T-helper 2 cell (primary cell): ENCODE measurements around the gene TRIM10.
"Not testable (repeated sequence)": the region's sequence is repeated elsewhere in the genome, so short reads cannot be mapped to it uniquely, and the experiment has no call there.

Experiments
- DNase-seq, 5 experiments: peaks; one replicate each; pipeline versions ENCODE4 v3.0.0 to v3.0.0-alpha.2; 2012 to 2022

The TRIM10 gene

DNA sequence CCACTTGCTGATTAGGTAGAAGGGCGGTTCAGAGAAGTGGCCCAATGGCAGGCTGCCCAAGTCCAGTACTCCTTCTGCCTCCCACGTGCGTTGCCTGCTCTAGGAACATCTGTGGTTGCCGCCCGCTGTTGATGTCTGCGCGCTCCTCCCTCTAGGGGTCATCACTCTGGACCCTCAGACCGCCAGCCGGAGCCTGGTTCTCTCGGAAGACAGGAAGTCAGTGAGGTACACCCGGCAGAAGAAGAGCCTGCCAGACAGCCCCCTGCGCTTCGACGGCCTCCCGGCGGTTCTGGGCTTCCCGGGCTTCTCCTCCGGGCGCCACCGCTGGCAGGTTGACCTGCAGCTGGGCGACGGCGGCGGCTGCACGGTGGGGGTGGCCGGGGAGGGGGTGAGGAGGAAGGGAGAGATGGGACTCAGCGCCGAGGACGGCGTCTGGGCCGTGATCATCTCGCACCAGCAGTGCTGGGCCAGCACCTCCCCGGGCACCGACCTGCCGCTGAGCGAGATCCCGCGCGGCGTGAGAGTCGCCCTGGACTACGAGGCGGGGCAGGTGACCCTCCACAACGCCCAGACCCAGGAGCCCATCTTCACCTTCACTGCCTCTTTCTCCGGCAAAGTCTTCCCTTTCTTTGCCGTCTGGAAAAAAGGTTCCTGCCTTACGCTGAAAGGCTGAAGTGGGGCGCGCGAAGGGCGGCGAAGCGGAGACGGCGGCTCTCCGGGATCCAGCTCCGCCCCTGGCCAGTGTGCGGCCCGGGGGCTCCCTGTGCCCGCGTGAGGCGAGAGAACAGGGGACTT, 10.9 kb upstream of the TRIM10 start:
- DNase-seq: no peak

GRCh38 chr6:30169658-30170614, 8.9 kb upstream of the TRIM10 start:
- DNase-seq: peak in 1 of 5 experiments; percentile 50

DNA sequence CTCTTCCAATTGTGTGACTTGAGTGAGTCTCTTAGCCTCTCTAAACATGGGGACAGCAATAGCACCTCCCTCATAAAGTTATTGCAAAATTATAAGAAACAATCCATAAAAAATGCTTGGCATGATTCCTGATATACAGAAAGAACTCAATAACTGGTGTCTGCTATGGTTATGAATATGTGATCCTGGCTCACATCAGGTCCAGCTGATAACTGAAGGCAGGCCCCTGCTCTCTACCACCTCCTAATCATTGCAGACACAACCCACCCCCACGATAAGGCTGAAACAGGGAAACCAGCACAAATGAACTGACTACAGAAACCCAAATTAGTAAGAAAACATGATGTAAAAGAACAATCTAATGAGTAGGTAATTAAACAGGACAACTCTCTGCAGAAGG, 7.7 kb upstream of the TRIM10 start:
- no peak for DNase-seq

DNA sequence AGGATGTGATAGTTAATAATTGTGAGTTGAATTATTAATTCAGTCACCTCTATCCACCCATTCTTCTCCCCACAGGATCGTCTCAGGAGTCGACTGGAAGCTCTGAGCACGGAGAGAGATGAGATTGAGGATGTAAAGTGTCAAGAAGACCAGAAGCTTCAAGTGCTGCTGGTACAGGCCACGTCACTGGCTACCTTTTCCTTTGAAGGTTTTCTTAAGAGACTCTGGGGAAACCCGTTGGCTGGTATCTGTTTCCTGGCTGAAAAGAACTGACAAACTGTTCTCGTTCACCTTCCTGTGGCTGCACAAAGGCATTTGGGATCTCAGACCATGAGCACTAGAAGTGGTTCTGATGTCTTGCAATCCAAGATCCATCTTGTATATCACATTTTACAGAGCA, 6.1 kb upstream of the TRIM10 start:
- peak in 1 of 5 experiments; percentile 55 for DNase-seq

DNA sequence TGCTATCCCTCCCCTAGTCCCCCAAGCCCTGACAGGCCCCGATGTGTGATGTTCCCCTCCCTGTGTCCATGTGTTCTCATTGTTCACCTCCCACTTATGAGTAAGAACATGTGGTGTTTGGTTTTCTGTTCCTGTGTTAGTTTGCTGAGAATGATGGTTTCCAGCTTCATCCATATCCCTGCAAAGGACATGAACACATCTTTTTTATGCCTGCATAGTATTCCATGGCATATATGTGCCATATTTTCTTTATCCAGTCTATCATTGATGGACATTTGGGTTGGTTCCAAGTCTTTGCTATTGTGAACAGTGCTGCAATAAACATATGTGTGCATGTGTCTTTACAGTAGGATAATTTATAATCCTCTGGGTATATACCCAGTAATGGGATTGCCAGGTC, 4.2 kb upstream of the TRIM10 start:
- DNase-seq: not testable (repeated sequence)

DNA sequence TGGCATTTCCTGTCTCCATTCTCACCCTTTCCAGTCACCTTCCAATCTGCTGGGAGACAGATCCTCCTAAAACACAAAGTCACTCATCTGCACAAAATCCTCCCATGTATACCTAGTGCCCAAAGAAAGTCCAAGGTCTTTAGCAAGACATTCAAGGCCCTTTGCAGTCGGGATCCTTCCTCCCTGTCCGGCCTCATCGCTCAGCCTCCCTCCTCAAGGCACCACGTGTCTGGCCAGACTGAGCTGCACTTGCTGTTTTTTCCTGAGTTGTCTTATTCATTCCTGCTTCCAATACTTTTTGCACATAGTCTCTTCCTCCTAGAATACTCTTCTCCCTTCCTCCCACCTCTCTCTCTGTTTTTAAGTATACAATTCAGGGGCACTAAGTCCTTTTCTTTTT, 3.7 kb upstream of the TRIM10 start:
- no peak for DNase-seq

- no peak for DNase-seq
These were observed 3.1 kb upstream of the TRIM10 start for GRCh38 chr6:30163918-30164654.

GRCh38 chr6:30163090-30163917, 2.3 kb upstream of the TRIM10 start, which contains the start of gene TRIM15:
Gene TRIM15 (plus strand): TSS chr6:30163546. CDS start chr6:30163685, 139 bp downstream.
- peak in 2 of 5 experiments; percentile 17 to 18 for DNase-seq

DNA sequence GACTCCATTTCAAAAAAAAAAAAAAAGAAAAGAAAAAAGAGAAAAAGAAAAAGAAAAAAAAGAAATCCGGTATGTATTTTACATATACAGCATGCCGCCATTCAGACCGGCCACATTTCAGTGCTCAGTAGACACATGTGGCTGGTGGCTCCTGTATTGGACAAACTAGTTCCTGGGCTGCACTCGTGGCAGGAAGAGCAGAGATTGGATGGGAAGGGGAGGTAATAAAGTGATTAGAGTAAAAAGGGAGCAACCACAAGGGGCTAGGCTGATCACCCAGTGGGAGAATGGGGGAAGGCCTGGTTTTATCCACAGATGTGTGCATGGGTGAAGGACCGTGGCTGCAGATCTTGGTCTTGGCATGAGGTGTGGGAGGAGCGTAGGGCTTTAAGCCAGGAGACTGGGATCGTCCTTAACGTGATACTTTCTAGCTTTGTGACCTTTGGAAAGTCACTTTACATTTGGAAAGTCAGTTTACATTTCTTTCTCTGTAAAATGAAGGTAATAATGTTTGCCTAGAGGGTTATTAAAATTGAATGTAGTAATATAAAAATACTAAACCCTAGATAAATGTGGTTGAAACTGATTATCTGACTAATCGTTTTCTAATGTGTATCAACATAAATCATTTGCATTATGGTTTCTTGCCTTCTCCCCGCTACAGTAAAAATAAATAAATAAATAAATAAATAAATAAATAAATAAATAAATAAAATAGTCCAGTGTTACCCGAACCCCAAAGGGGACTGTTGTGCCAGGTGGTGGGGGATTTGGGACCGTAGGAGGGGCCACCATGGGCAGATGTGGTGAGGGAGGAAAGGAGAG, 1.5 kb upstream of the TRIM10 start:
- DNase-seq: no peak

DNA sequence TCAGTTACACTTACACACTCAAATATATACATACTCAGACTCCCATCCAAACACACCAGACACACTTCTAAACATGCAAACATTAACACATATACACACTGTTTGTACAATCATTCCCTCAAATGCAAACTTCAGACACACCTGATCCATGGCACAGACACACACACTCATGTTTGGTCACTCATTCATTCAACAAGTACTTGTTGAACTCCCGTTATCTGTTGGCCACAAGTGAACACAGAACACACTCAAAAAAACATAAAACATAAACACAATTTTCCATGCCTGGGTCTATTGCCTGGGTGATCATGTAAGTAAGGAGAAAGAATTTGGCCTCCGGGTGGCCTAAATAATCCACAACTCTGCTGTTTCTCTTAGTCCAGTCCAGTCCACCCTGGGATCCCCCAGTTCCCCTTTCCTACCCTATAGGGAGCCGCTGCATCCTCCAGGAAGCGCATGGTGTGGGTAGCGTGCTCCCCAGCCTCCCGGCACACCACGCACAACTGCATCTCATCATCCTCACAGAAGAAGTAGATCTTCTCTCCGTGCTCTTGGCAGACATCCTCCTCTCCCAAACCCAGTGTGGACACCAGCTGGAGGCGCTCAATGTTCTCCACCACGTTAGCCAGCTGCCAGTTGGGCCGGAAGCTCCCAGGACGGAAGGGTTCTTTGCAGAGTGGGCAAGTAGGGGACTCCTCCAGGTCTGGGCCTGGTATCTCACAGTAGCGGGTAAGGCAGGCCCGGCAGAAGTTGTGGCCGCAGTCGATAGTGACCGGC, 815 bp downstream of the TRIM10 start:
- no peak for DNase-seq

- DNase-seq: peak in 1 of 5 experiments; percentile 17
These were observed 2.5 kb downstream of the TRIM10 start for GRCh38 chr6:30158475-30159040.

- no peak for DNase-seq
These were observed 3.0 kb downstream of the TRIM10 start for GRCh38 chr6:30157999-30158398.

- DNase-seq: no peak
These were observed 3.4 kb downstream of the TRIM10 start for GRCh38 chr6:30157581-30157980.

DNA sequence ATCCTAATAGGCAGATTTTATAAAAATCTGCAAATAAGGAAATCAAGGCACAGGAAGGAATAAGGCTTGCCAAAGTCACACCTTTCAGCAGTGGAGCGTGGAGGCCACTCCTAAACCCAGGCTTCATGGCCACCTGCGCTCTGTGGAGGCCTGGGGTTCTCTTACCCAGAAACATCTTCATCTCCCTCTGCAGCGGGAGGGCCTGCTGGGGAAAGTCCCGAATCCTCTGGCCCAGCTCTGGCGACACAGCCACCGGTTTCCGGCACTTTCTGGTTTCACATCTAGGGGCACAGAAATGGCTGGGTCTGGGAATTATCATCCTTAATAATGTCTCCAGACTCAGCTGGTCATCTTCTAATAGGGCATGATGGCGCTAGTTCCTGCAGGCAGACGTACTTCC, 4.2 kb downstream of the TRIM10 start:
- no peak for DNase-seq

DNA sequence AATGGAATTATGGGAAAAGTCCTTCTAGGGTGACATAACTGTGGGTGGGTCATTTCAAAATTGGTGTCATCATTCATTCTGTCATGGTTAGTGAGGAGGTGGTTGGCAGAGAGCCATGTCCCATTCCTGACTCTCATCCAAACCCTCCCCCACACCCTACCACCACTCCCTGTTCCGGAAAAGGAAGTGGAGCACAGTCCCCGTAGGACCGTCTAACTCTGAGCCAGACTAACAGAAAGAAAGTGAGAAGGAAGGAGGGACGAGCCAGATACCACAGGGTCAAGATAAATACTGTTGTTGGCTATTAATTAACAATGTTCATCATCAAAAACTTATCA, 4.8 kb downstream of the TRIM10 start:
- no peak for DNase-seq

- DNase-seq: no peak
These were observed 5.3 kb downstream of the TRIM10 start for GRCh38 chr6:30155520-30156261.

DNA sequence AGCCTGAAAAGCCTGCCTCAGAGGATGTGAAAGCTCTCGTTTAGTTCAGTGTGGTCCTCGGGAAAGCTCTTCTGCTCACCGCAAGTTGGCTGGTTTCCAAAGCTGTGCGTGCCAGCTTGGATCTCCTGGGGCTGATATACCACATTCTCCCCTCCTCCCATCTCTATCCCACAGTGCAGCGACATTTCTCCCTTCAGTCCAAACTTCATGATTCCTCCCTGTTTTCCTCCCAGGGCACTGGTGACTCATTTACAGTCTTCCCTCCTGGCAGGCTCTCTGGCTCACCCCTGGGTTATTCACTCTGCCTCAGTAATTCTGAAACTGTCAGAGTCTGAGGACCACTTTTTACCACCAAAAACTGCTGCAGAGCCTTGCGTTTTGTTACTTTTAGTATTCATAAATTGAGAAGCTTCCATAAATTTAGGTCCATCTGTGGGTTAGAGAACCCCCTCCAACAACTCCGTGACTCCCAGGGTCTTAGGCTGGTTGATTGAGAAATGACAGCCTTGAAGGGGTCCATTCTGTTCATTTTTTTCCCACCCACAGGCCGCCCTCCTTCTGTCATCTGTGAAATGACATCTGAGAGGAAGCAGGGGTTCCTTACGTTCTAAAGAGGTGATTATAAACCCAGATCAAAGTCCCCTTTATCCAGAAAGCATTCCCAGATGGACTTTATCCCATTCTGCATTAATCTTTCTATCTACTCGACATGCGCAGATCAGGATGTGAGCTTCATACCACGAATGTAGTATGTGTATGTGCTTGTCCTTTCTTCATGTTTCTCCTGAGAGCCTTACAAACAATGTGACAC, 6.1 kb downstream of the TRIM10 start:
- DNase-seq: no peak

GRCh38 chr6:30154061-30154460, 7.0 kb downstream of the TRIM10 start:
- DNase-seq: no peak
